HG02763 (cell line): ENCODE measurements around the gene UMODL1.

ENCODE experiments used
- ATAC-seq: cut with Tn5 transposase; IDR thresholded peaks from one replicate; pipeline ENCODE4 v1.9.1; 2021; ENCODE audit warnings: mild to moderate bottlenecking, moderate library complexity; ENCODE audit not compliant: unreplicated experiment

Gene UMODL1

GRCh38 chr21:42095581-42095980 lies 24.5 kb downstream of the UMODL1 start:
- ATAC-seq = no peak

- no peak for ATAC-seq
These were observed 25.4 kb downstream of the UMODL1 start for GRCh38 chr21:42096566-42096965.

- ATAC-seq = no peak
These were observed 26.2 kb downstream of the UMODL1 start for GRCh38 chr21:42097274-42097673.

- no peak for ATAC-seq
These were observed 26.8 kb downstream of the UMODL1 start for GRCh38 chr21:42097860-42098454.

- ATAC-seq = no peak
These were observed 27.9 kb downstream of the UMODL1 start for GRCh38 chr21:42098957-42099505.

GRCh38 chr21:42101246-42101645 lies 30.1 kb downstream of the UMODL1 start:
- ATAC-seq = no peak

- no peak for ATAC-seq
These were observed 31.0 kb downstream of the UMODL1 start for GRCh38 chr21:42102076-42102475.

- no peak for ATAC-seq
These were observed 31.4 kb downstream of the UMODL1 start for GRCh38 chr21:42102526-42102925.

- ATAC-seq = no peak
These were observed 31.9 kb downstream of the UMODL1 start for GRCh38 chr21:42102991-42103390.

GRCh38 chr21:42103843-42104242 lies 32.7 kb downstream of the UMODL1 start:
- ATAC-seq = no peak

- no peak for ATAC-seq
These were observed 34.6 kb downstream of the UMODL1 start for GRCh38 chr21:42105476-42106315.

- no peak for ATAC-seq
These were observed 35.3 kb downstream of the UMODL1 start for GRCh38 chr21:42106425-42106824.

- ATAC-seq = no peak
These were observed 36.2 kb downstream of the UMODL1 start for GRCh38 chr21:42107177-42107880.

- peak; percentile 86 for ATAC-seq
These were observed 36.9 kb downstream of the UMODL1 start for GRCh38 chr21:42107881-42108553.

GRCh38 chr21:42108554-42109340 lies 37.6 kb downstream of the UMODL1 start:
- ATAC-seq = no peak

- no peak for ATAC-seq
These were observed 38.4 kb downstream of the UMODL1 start for GRCh38 chr21:42109473-42109872.

- ATAC-seq = no peak
These were observed 38.9 kb downstream of the UMODL1 start for GRCh38 chr21:42109873-42110525.

GRCh38 chr21:42110691-42111469 lies 39.8 kb downstream of the UMODL1 start:
- ATAC-seq = no peak

- ATAC-seq = no peak
These were observed 40.3 kb downstream of the UMODL1 start for GRCh38 chr21:42111470-42111743.
